Measurements from ENCODE around the gene SCNN1B. TPM values are rescaled to one million over a fixed set of nuclear protein-coding genes. Genes with fewer than 3 reads are reported as not detected.
A peak's percentile ranks its signal among the peaks of the same experiment; 100 is the strongest.

The SCNN1B gene
- total and polyA plus RNA-seq, 2 of the 13 experiments (the other 11 are each of a cell fraction or from before 2014, with no cell fraction given), result not detected

GRCh38 chr16:23288726-23289512, 13.2 kb upstream of the SCNN1B start (continued):
- 0 out of 2 replicates have a peak, but pooled peaks have one; percentile 17 for TF ChIP-seq ZNF770 (CRISPR knock-in tag; IDR thresholded peaks at IDR 0.05)
- 0 out of 2 replicates have a peak, but pooled peaks have one; percentile 58 for TF ChIP-seq ZNF121 (CRISPR knock-in tag; IDR thresholded peaks at IDR 0.05)

GRCh38 chr16:23290189-23291062, 11.7 kb upstream of the SCNN1B start:
- intact Hi-C loops (cut with micrococcal nuclease; ENCODE audit: unreplicated experiment) (loop anchor here (10.0 kb wide), 1 partner anchor 144 kb away; no protein-coding TSS in a partner anchor), in situ Hi-C loops (cut with HindIII; ENCODE audit: extremely low pct_ligation_motif_present, low pct_unique_long_range_greater_than_20kb) (no loop called here)
- H3K9ac ChIP-seq (ENCODE audit: insufficient read depth, low read depth, low read length), result no peak overlapping the region
- no peaks in the 10 kb centered on the region for H3K79me2 ChIP-seq (ENCODE audit: insufficient read depth, low read length)
- FAIRE-seq (no peak), ATAC-seq (no peak), DNase-seq (ENCODE audit: low spot score) (no peak)
- peaks cover 15% of the 10 kb centered on the region for H3K4me1 ChIP-seq (ENCODE audit: insufficient read depth, low read length)
- H4K20me1 ChIP-seq (ENCODE audit: insufficient read depth, low read length), result no peaks in the 10 kb centered on the region
- CTCF ChIA-PET (ENCODE audit: low intra/inter-chr PET ratio, low total read pairs), result no interaction called here
- BruUV-seq (replicated peaks), result no TSS peak
- H3K9me3 ChIP-seq (ENCODE audit: low read length), result no peaks in the 10 kb centered on the region
- WGBS (ENCODE audit: low lambda C conversion rate), result 7% methylated on average over 12 of the region's 12 CpGs
- no peak overlapping the region for H3K4me2 ChIP-seq (ENCODE audit: low read depth, low read length)
- H3K4me3 ChIP-seq (replicated peaks in 1 of 3; ENCODE audit: insufficient read depth in 1 of 3, low read depth in 2 of 3, low read length in 3 of 3), result no peak overlapping the region
- POLR2A ChIA-PET, result no interaction called here
- H3K27me3 ChIP-seq (ENCODE audit: control insufficient read depth in 1 of 2, insufficient read depth in 2 of 2, low read length in 2 of 2), result peaks cover 2 to 11% of the 10 kb centered on the region in 2 experiments; a peak in 1 of 5 replicates
- H3K27ac ChIP-seq (ENCODE audit: extremely low read length, insufficient read depth, low read length), result no peak overlapping the region
- TF ChIP-seq ZNF619 (CRISPR knock-in tag; IDR thresholded peaks at IDR 0.05), result no peak
- no peak for TF ChIP-seq ZBTB34 (CRISPR knock-in tag; IDR thresholded peaks at IDR 0.05)
- no peak for TF ChIP-seq ZNF101 (CRISPR knock-in tag; IDR thresholded peaks at IDR 0.05; ENCODE audit: borderline replicate concordance, low read depth)
- no peak for TF ChIP-seq ZNF570 (CRISPR knock-in tag; IDR thresholded peaks at IDR 0.05; ENCODE audit: borderline replicate concordance)
- no peak for TF ChIP-seq NFIB (CRISPR knock-in tag; IDR thresholded peaks at IDR 0.05; ENCODE audit: borderline replicate concordance)
- TF ChIP-seq SMARCE1 (IDR thresholded peaks at IDR 0.05; ENCODE audit: borderline replicate concordance), result no peak
- TF ChIP-seq HNRNPH1 (optimal IDR thresholded peaks at IDR 0.05; ENCODE audit: low read depth, low read length), result no peak
- TF ChIP-seq ZBTB26 (CRISPR knock-in tag; IDR thresholded peaks at IDR 0.05; ENCODE audit: borderline replicate concordance), result no peak
- H3K36me3 ChIP-seq (replicated peaks in 1 of 2; ENCODE audit: control insufficient read depth in 1 of 2, insufficient read depth in 2 of 2, low read length in 2 of 2), result no peaks in the 10 kb centered on the region
- H2AFZ ChIP-seq (ENCODE audit: low read length), result no peak overlapping the region

Data from HepG2 (cell line).